Lower leg skin (tissue), 4 donors: ENCODE measurements around the gene LDHA. TPM values are rescaled to one million over a fixed set of nuclear protein-coding genes. Genes with fewer than 3 reads are reported as not detected.

Experiments
- DNase-seq, 2 donors: peaks; one replicate each; pipeline ENCODE4 v3.0.0-alpha.2; 2019; ENCODE audit warnings: low spot score in 2 of 2
- H3K4me3 ChIP-seq: fragments of 200-600 bp; sonication (generic); 2 replicates; pipeline ENCODE4 v1.5.1; 2017; ENCODE audit warnings: mild to moderate bottlenecking, low read depth; ENCODE audit not compliant: poor library complexity, severe bottlenecking
- CTCF ChIP-seq, 3 donors: fragments of 450-650 bp; IDR thresholded peaks; one replicate each; pipeline ENCODE4 v1.5.1; 2016; ENCODE audit warnings: antibody characterized with exemption in 3 of 3, mild to moderate bottlenecking in 3 of 3, moderate library complexity in 2 of 3
- POLR2A ChIP-seq, 2 donors: fragments of 450-650 bp; IDR thresholded peaks; one replicate each; pipeline ENCODE4 v1.6.1; 2016 to 2017; ENCODE audit warnings: antibody characterized with exemption in 2 of 2, mild to moderate bottlenecking in 1 of 2, moderate library complexity in 1 of 2
- WGBS, 2 donors: methylation state at CpG; one replicate each; pipeline ENCODE4 v1.1.5; 2018; 5-methylcytosine and 5-hydroxymethylcytosine counted together
- intact Hi-C: fragments of 100-400 bp; cut with DNase I; formaldehyde crosslinking; loops from one replicate; pipeline ENCODE4 v1.15.0; 2023; ENCODE audit warnings: low total_unique reads
- microRNA-seq, 2 donors: library from miRNA; unstranded; fragments of <30 nt; microRNA quantifications; one replicate each; pipeline ENCODE4, GENCODE V29; 2016; ENCODE audit warnings: borderline replicate concordance in 2 of 2, borderline number of aligned reads in 1 of 2
- total RNA-seq, 4 donors: library from RNA; depleted of rRNA; stranded (reverse); fragments of >200 nt; gene quantifications; one replicate each; pipeline ENCODE4 v1.1.0, GENCODE V29; 2016

Gene LDHA
- total RNA-seq, 4 donors from 2014 or later = 488 to 761 (median 562) TPM

- intact Hi-C loops = no loop called here
- 79% methylated on average over 3 of the region's 3 CpGs for WGBS, 2 donors
- DNase-seq = no peak
- TF ChIP-seq POLR2A (IDR thresholded peaks at IDR 0.05) (no peak), CTCF (IDR thresholded peaks at IDR 0.05) (no peak)
- no peak overlapping the region for H3K4me3 ChIP-seq
These were observed 54.9 kb downstream of the LDHA start for GRCh38 chr11:18449251-18449650.

- TF ChIP-seq POLR2A (IDR thresholded peaks at IDR 0.05) (no peak), CTCF (IDR thresholded peaks at IDR 0.05) (no peak)
- intact Hi-C loops = no loop called here
- H3K4me3 ChIP-seq = no peak overlapping the region
- DNase-seq = no peak
- 72 to 79% methylated on average over 2 of the region's 2 CpGs for WGBS, 2 donors
These were observed 58.6 kb downstream of the LDHA start for GRCh38 chr11:18452927-18453326.

- WGBS, 2 donors = 63 to 78% methylated on average over 42 to 47 of the region's 47 CpGs
- no peak within 1 kb of the TSS for H3K4me3 ChIP-seq
- no peak for TF ChIP-seq POLR2A (IDR thresholded peaks at IDR 0.05)
- no peak for TF ChIP-seq CTCF (IDR thresholded peaks at IDR 0.05)
- intact Hi-C loops = no loop called here
- no peak for DNase-seq
These were observed 61.5 kb downstream of the LDHA start, which contains the start of gene LDHAL6A for GRCh38 chr11:18455686-18456372. Gene LDHAL6A (plus strand): TSS chr11:18455856. CDS start chr11:18456681, 825 bp downstream.

GRCh38 chr11:18457450-18457849 lies 63.1 kb downstream of the LDHA start:
- no peak overlapping the region for H3K4me3 ChIP-seq
- 41 to 51% methylated on average over 3 of the region's 3 CpGs for WGBS, 2 donors
- intact Hi-C loops = no loop called here
- TF ChIP-seq POLR2A (IDR thresholded peaks at IDR 0.05) (no peak), CTCF (IDR thresholded peaks at IDR 0.05) (no peak)
- DNase-seq = no peak

Small RNA genes lying within 50 kb of the gene (microRNA-seq; reads per million reads assigned to microRNA genes)
- gene MIR3159 = 0.68 to 1.1 reads per million in 2 donors

Other genes with a start within 250 kb of the LDHA start
- not detected for gene MRGPRX4, start 221.7 kb upstream of the LDHA start, total RNA-seq
- gene SAA4, start 157.8 kb upstream of the LDHA start, total RNA-seq = under 1 TPM in 1 of 4 donors, not detected in 3; 0.84 TPM
- 1 to 10 TPM; 2.8 to 5.5 (median 3.9) TPM for gene SAA2, start 145.9 kb upstream of the LDHA start, total RNA-seq
- gene SAA1, start 128.3 kb upstream of the LDHA start, total RNA-seq = 10 to 100 TPM; 16.8 to 44.3 (median 32.7) TPM
- 10 to 100 TPM in 3 of 4 donors, 1 to 10 TPM in 1; 10.0 to 26.4 (median 20.4) TPM for gene HPS5, start 72.4 kb upstream of the LDHA start, total RNA-seq
- 10 to 100 TPM; 46.4 to 73.0 (median 53.5) TPM for gene GTF2H1, start 72.0 kb upstream of the LDHA start, total RNA-seq
- gene LDHC, start 17.8 kb downstream of the LDHA start, total RNA-seq = not detected
- not detected for gene LDHAL6A, start 61.3 kb downstream of the LDHA start, total RNA-seq
- 100 to 1,000 TPM in 1 of 4 donors, 10 to 100 TPM in 3; 76.9 to 103 (median 85.8) TPM for gene TSG101, start 132.4 kb downstream of the LDHA start, total RNA-seq
- gene UEVLD, start 194.2 kb downstream of the LDHA start, total RNA-seq = 10 to 100 TPM; 21.4 to 50.2 (median 31.3) TPM
- 1 to 10 TPM in 3 of 4 donors, not detected in 1; 1.3 to 2.8 (median 2.1) TPM for gene MISFA, start 205.2 kb downstream of the LDHA start, total RNA-seq
- gene SPTY2D1, start 239.8 kb downstream of the LDHA start, total RNA-seq = 10 to 100 TPM; 15.8 to 25.4 (median 19.7) TPM